HG03039 (cell line): ENCODE measurements around the gene CDCA5.

Source experiments
- ATAC-seq: cut with Tn5 transposase; IDR thresholded peaks from one replicate; pipeline ENCODE4 v1.9.1; 2021; ENCODE audit warnings: mild to moderate bottlenecking, moderate library complexity; ENCODE audit not compliant: unreplicated experiment

The CDCA5 gene

DNA sequence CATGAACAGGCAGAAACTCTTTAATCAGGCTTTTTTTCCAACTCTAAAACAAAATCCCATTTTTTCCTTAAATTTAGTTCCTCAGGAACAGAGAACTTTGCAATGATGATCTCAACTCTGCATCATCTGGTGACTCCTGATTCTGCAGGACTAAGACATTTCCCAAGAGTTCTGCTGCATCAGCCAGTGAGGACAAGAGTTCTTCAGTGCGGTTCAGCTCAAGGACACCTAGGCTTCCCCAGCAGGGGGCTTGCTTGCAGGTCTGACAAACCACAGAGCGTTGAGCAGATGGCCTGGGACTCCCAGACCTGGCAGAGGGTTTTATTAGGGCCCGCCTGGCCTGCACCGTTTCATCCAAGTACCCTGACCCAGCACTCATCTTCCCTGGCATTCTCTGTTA, 6.4 kb downstream of the CDCA5 start:
- no peak for ATAC-seq

DNA sequence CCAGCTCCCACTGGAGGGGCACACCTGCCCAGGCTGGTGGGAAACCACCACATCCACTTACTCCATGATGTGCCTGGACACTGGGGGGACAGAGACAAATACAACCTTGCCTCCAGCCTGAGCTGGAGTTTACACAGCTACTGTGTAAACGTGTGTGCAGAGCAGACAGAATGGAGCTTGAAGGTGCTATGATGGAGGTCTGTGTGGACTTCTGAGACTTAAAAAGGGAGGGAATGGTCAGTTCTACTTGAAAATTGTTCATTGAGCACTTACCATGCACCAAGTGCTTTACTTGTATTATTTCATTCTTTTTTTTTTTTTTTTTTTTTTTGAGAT, 11.2 kb downstream of the CDCA5 start:
- ATAC-seq, result no peak

DNA sequence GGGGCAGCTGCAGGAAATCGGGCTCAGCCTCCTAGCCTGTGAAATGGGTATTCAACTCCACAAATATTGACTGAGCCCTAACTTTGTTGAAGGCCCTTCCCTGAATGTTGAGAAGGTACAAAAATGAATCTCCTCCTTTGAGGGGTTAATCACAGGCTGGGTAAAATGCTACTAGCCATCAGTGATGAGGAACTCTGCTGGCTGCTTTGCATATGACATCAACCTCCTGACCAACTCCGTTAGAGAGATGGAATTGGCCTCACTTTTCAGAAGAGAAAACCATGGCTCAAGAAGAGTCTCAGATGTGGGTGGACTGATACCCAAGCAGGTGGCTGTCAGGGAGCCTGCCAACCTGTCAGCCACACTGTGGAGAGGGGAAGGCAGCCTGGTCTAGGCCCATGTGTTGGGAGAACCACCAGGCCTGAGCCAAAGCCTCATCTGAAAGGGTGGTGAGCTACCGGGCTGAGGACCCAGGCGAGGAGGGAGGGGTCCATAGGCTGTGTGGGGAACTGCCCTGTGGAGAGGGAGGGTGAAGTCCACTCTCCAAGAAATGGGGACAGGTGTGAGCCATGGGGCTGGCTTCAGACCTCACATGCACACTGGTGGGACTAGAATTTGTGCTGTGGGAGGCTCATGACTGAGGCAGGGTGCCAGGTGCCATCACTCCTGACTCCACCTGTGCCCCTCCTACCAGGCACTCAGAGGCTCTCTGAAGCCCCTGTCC, 11.8 kb downstream of the CDCA5 start:
- no peak for ATAC-seq

DNA sequence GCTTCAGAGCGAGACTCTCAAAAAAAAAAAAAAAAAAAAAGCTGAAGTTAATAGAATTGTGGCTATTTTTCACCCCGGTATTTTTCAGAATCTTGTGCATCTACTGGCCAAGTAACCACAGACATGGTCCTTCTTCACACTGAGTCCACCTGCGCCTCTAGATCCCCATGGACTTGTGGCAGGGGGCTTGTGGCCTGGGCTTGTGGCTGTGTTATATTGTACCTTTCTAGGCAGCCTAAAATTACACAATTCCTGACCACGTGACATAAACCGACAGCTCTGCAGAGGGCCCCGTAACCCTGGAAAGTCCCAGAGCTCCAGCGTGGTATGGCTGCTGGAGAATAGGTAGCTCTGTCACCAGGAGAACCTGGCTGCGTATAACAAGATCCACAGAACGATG, 14.6 kb downstream of the CDCA5 start:
- ATAC-seq, result no peak

DNA sequence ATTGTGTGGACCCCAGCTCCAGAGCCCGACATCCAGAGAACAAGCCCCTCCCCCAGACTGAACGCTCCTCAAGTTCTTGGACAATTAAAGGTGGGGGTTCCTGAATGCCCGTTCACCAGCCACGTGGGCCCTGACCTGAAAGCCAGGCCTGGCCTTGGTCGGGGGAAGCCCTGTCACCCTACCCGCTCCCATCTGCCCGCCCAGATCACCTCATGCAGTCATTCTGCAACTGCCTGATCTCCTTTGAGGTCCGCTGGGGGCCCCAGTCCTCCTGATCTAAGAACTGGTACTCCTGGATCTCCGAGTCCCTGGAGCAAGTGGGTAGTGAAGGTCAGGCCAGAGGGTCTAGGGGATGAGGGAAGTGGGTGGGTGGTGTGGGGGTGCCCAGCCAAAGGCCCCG, 16.4 kb downstream of the CDCA5 start:
- no peak for ATAC-seq

DNA sequence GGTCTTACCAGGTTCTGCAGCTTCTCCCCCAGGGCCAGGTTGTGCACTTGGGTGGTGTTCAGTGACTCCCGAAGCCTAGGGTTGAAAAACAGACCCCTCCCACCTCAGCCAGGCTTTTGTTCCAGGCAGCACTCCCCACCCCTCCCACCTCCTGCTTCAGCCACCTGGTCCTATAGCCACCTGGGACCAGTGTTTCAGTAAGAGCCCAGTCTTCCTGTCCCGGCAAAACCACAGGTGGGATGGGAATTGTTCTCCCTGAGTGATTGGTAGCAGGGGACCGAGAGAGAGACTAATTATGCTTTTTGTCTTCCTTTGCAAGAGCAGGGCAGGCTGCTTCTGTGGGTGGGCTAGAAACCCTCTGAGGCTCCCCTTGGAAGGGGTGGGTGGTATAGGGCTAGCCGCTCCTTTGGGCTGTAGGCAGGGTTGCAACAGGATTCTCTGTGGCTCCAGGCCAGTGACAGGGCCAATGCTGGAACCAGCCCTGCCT, 17.0 kb downstream of the CDCA5 start:
- no peak for ATAC-seq

DNA sequence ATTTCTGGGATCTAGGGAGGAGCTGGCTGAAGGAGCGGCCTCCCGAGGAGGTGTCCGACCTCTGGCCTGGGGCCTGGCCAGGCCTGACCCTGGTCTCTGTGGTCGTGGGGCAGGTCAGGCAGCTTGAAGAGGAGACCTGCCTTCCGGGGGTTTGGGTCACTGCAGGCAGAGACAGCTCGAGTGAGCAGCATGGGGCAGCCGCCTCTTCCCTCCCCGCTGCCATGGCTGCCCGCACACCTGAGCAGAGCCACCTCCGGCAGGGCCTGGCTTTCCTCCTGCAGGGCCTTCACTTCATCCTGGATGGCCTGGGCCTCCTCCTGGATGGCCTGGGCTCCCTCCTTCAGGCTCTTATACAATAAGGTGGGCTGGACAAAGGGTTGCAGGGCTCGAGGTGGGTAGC, 17.5 kb downstream of the CDCA5 start:
- no peak for ATAC-seq

DNA sequence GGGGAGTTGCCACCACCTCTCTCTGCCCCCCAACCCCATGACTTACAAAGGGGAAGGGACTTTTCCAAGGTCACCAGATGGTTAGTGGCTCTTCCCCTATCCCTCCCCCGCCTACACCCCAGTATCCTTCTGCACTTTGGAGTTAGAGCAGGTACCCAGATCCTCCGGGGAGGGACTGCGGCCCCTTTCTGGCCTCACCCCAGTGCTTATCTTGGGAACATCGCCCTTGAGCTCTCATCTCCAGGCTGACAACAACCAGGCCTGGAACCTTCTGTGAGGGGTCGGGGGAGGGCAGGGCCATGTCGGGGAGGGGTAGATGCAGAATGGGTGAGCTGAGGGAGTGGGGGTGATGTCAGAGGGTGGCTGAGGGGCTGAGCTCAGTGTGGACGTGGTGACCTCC, 18.0 kb downstream of the CDCA5 start:
- no peak for ATAC-seq

DNA sequence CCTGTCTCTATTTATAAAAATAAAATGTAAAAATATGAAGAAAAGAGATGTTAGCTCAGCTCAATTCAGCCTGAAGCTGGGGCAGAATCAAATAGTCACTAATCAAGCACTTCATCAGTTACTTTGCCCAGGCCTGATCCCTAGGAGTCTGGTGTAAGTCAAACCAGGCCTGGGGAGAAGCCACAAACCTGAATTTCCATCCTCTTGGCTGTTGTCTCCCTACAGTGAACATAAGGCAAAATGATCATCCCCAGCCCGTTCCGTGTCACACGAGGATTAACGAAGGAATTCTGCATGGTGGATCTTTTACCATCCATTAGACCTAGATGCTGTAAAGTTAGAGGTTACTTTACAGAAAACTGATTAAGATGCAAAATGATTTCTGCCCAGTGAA, 19.0 kb downstream of the CDCA5 start:
- no peak for ATAC-seq

DNA sequence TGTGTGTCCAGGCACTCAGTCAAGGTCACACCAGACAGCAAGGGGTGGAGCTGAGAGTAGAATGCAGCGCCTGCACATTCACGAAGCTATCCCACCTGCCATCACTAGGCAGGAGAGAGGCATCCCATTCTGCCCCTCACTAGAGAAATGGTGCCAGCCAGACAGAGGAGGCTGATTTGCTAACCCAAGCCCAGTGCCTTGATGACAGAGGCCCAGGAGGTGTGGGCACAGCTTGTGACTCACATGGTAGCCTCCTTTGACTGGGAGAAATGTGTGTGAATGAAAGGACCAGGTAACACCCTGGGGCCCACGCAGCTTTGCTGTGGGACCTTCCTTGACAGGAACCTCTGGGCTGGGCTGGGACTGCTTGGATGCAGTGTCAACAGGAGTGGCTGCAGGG, 20.3 kb downstream of the CDCA5 start:
- no peak for ATAC-seq

DNA sequence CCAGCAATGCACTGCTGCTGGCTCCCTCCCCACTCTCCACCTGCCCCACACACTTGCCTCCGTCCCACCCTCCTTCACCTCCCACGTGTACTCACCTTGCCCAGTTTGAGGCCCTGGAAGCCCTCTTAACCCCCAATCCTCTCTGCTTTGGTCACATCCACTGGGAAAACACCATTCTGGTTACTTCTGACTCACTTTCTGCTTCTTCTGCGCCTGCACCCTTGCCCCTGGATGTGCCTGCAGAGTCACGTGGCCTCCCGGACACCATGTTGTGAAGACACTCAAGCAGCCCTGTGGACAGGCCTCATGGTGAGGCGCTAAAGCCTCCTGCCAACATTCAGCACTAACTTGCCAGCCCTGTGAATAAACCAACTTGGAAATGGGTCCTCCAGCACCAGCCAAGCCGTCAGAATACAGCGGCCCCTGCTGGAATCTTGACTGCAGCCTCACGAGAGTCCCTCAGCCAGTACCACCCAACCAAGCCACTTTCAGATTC, 22.9 kb downstream of the CDCA5 start:
- ATAC-seq, result no peak

DNA sequence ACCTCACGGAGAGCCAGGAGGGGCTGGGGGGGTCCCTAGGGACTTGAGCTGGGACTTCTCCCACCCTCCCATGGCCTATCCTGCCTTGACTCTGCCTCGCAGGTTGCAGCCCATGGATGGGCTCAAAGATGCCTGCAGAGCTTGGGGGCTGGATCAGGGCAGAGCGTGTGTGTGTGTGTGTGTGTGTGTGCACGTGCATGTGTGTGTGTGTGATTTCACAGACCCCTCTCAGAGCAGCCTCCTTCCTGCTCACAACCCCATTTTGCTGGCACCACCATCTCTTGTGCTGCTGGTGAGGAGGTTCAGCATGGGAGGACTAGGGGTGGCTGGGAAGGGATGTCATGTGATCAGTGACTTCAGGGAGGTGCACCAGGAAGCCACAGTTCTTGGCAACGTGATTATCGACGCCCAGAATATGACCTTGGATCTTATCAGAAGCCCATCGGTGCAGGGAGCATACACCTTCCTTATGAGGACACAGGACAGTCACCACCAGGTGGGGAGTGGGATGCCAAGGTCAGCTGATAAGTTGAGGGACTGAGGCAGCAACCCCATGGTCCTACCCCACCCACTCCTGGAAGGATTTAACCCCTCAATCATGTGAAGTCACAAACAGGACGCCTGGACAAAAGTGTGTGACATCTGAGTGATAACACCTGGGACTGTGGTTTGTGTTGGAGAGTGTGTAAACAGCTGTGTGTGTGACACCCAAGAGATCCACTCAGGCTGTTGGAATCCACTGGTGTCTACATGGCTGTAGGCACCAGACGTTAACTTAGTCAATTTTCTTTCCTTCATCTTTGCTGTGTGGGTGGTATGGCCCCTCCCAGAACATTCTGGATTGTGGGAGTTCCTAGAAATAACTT, 23.6 kb downstream of the CDCA5 start:
- no peak for ATAC-seq

DNA sequence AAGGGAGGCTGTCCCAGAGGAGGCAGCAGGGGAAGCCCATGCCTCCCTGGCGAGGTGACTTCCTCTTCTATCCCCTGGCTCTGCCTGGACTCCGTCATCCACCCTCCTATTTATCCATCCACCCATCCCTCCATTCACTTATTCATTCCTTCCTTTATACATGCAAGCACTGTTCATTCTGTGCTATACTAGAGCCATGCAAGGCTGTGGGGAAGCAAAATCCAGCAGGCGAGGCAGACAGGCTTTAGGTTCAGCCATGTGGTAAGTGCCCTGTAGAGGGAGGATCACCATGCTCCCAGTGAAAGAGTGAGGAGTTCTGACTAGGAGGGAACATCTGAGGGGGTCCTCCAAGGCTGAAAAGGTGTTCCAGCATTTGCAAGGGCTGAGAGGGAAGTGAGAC, 24.3 kb downstream of the CDCA5 start:
- ATAC-seq, result no peak

DNA sequence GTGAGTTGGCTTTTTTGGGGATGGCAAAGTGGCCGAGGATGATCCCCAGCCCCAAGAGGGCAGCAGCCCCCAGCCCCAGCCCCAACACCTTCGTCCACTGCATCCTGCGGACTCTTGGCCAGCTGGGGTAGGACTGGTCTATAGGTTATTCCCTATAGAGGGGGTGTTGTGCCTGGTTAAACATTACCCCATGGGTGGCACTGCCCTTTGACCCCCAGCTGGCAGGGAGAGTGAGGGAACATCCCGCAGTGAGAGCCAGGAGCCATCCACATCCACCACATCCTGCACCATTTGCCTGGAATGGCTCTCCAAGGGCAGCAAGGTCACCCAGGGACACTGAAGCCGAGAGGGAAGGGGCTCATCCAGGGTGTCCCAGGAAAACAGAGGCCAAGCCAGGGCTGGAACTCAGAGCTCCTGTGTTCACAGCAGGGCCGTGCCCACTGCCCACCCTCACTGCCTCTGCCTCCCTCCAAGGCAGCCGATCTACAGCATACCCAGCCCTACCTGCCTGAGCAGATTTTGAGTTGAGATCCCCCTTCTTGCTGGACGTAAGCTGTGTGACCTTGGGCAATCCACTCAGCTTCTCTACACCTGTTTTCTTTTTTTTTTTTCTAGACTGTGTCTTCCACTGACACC, 25.3 kb downstream of the CDCA5 start, which contains the start of gene NAALADL1:
Gene NAALADL1 (minus strand): TSS at position 135 of the 636 bp plus-strand sequence. CDS start 32 bp downstream, at position 103.
- no peak for ATAC-seq

DNA sequence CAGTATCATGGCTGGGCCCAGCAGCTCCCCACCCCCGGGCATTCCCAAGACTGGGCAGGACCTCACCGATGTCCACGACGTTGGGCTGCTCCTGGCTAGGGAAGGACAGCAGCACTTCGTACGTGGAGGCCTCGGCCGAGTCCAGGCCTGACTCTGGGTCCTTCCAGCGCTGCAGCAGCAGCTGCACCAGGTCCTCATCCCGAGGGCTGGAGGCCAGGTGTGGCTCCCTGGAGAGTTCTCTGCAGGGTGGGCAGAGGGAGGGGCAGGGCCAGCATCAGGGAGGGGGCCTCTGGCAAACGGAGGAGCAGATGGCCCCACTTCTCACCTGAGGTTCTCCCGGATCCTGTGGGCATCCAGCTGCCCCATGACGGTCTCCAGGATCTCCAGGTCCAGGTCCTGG, 25.8 kb downstream of the CDCA5 start:
- no peak for ATAC-seq

DNA sequence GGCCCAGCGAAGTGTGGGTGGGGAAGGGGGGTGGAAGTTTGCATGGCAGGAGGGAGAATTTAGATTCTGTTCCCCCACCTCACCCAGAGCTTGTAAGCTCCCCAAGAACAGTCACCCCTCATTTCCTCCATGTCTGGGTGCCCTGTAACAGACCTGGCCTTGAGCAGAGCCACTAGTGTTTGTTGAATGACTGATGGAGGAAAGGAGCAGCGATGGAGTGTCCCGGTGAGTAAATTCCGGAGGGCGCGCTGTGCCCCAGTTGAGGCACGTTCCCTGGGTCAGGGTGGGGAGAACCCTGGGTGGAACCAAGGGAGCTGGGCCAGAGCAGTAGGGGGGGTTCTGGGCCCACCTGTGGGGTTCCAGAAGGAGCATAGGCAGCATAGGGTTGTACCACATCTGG, 26.3 kb downstream of the CDCA5 start:
- no peak for ATAC-seq

DNA sequence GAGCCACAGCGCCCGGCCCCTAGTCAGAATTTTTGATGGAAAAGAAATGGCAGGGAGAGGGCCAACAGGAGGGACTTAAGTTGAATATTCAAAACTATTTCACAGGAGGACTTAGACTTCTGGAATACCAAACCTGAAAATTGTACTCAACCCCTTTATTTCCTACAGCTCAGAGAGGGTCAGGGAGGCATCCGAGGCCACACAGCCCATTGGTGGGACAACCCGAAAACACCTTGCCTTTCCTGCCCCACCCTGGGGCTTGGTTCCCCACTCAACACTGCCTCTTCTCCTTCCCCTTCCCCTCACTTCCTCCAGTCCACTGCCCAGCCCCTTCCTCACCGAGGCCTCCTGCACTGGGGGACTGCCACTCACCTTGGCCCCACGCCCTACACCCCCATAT, 26.8 kb downstream of the CDCA5 start:
- no peak for ATAC-seq

DNA sequence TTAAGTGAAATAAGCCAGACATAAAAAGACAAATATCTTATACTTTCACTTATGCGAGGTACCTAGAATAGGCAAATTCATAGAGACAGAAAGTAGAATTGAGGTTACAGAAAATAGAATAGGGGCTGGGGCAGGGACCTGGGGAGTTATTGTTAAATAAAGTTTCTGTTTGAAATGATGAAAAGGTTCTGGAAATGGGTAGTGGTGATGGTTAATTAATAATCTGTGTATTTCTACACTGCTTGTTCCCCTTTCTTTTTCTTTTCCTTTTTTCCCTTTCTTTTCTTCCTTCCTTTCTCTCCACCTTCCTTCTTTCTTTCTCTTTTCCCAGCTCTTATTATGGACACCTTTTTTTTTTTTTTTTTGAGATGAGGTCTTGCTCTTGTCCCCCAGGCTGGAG, 28.3 kb downstream of the CDCA5 start:
- ATAC-seq, result no peak

DNA sequence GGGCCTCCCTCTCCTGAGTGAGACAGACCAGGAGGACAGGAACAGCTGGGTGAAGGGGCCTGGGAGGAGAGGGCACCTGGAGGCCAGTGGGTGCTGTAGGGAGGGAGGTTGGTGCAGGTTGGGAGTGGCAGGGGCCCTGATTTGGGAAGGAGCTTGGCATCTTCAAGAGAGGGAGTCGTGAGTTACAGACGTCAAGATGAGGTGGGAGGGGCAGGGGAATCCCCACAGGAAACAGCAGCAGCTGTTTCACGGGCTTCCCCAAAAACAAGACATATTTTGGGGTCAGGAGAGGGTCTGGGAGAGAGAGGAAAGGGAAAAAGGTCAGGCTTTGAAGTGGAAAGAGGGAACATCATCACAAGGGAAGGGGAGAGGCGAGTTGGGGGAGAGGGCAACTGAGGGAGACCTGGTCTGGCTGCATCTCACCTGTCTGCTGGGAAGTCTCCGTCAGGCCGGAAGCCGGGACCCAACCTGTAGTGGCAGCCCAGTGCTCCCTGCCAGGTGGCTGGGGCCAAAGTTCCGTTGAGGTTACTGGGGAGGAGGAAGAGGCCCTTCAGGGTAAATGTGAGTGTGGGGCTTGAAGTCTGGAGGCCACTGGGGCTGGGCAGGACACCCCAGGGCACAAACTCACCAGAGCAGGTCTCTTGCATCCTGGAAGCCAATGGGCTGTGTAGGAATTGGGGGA, 29.9 kb downstream of the CDCA5 start:
- ATAC-seq, result no peak

DNA sequence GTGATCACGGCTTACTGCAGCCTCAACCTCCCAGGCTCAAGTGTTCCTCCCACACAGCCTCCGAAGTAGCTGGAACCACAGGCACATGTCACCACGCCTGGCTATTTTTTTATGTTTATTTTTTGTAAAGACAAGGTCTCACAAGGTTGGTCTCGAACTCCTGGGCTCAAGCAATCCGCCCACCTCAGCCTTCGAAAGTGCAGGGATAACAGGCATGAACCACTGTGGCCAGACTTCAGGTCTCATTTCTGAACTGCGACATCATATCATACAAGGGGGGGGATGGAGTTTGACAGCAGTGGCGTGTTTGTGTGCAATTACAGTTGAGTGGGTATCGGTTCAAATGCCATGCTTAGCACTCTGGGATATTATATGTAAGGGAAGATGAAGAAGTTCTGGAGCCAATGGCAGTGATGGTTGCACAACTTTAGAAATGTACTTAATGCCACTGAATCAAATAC, 32.4 kb downstream of the CDCA5 start:
- ATAC-seq, result no peak
